RWPE1 (cell line): Measurements from ENCODE around the gene REXO2.
A peak's percentile ranks its signal among the peaks of the same experiment; 100 is the strongest.

ENCODE experiments used
- CTCF ChIA-PET: fragments of 350-600 bp; sonication (Branson Sonifier 250); formaldehyde crosslinking; extraction: SDS; loops from one replicate; lab custom pipeline; 2021; lab: Yijun Ruan, JAX
- POLR2A ChIA-PET: fragments of 400-600 bp; formaldehyde crosslinking; extraction: SDS; loops from one replicate; lab custom pipeline; 2020; ENCODE audit warnings: antibody characterized with exemption; ENCODE audit not compliant: low non-redundant PET; lab: Yijun Ruan, JAX
- DNase-seq: peaks from one replicate; pipeline ENCODE4 v3.0.0; 2012; ENCODE audit warnings: low spot score
- H3K27ac ChIP-seq: fragments of 450-650 bp; 2 replicates; pipeline ENCODE4 v1.5.1; 2017
- CTCF ChIP-seq: fragments of 450-650 bp; conservative IDR thresholded peaks from 2 replicates; pipeline ENCODE4 v1.5.1; 2017; ENCODE audit warnings: low read depth, mild to moderate bottlenecking

The REXO2 gene

GRCh38 chr11:114439229-114440120, at the start of gene REXO2:
Gene REXO2 (plus strand): TSS chr11:114439467. CDS start chr11:114439529, 62 bp downstream.
- CTCF ChIA-PET: interaction anchor here (0.5 to 1.0 kb wide), 4 partner anchors 20 to 286 kb away, joined by 3 to 5 read pairs (median 4); no protein-coding TSS in a partner anchor
- no peak for TF ChIP-seq CTCF
- peak within 1 kb of the TSS; percentile 80 for H3K27ac ChIP-seq
- DNase-seq: peak; percentile 95
- POLR2A ChIA-PET: no interaction called here

- CTCF ChIA-PET: interaction anchor here (0.7 kb wide), 1 partner anchor 17 kb away, joined by 3 read pairs; no protein-coding TSS in a partner anchor
Measured at GRCh38 chr11:114392735-114393667, 46.3 kb upstream of the REXO2 start.

GRCh38 chr11:114395736-114396135, 43.5 kb upstream of the REXO2 start:
- TF ChIP-seq CTCF: no peak
- H3K27ac ChIP-seq: no peak overlapping the region
- POLR2A ChIA-PET: no interaction called here
- DNase-seq: peak; percentile 8
- CTCF ChIA-PET: interaction anchor here (0.7 kb wide), 1 partner anchor 23 kb away, joined by 4 read pairs; no protein-coding TSS in a partner anchor

More at GRCh38 chr11:114392735-114393667, 46.3 kb upstream of the REXO2 start:
- no peak for TF ChIP-seq CTCF
- no peak for DNase-seq
- POLR2A ChIA-PET: no interaction called here
- no peak overlapping the region for H3K27ac ChIP-seq

GRCh38 chr11:114396916-114397315, 42.4 kb upstream of the REXO2 start:
- ChIA-PET CTCF (interaction anchor here (0.6 kb wide), 1 partner anchor 492 kb away, joined by 3 read pairs; the partner anchor contains the start of gene HTR3B), POLR2A (no interaction called here)
- TF ChIP-seq CTCF: no peak
- no peak for DNase-seq
- no peak overlapping the region for H3K27ac ChIP-seq

- no peak for DNase-seq
- TF ChIP-seq CTCF: no peak
- ChIA-PET CTCF (interaction anchor here (0.6 kb wide), 1 partner anchor 493 kb away, joined by 3 read pairs; the partner anchor contains the start of gene HTR3B), POLR2A (no interaction called here)
- H3K27ac ChIP-seq: no peak overlapping the region
Measured at GRCh38 chr11:114397349-114397982, 41.8 kb upstream of the REXO2 start.
